ENCODE measurements around the gene MGAT1.
"Not testable (repeated sequence)": the region's sequence is repeated elsewhere in the genome, so short reads cannot be mapped to it uniquely, and the experiment has no call there.

DNA sequence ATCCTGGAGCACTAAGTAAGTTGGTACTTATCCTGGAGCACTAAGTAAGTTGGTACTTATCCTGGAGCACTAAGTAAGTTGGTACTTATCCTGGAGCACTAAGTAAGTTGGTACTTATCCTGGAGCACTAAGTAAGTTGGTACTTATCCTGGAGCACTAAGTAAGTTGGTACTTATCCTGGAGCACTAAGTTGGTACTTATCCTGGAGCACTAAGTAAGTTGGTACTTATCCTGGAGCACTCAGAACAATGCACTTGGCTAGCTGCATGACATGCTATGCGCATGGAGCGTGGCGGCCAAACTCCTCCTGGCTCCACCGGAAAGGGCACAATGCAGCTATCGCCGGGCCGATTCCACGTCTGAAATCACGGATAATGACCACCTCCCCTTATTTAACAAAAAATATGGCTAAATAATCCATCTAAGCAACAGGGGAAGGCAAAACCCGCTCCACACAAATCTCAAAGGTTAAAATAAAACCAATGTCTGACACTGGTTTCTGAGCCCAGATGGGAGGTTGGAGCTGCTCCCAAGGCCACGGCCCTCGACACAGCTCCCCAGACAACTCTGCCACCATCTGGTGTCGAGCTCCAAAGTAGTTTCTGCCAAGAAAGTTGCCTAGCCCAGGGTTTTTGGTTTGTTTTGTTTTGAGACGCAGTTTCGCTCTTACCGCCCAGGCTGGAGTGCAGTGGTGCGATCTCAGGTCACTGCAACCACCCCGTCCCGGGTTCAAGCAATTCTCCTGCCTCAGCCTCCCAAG is 13.8 kb downstream of the MGAT1 start:
- TF ChIP-seq, protein P1, sequence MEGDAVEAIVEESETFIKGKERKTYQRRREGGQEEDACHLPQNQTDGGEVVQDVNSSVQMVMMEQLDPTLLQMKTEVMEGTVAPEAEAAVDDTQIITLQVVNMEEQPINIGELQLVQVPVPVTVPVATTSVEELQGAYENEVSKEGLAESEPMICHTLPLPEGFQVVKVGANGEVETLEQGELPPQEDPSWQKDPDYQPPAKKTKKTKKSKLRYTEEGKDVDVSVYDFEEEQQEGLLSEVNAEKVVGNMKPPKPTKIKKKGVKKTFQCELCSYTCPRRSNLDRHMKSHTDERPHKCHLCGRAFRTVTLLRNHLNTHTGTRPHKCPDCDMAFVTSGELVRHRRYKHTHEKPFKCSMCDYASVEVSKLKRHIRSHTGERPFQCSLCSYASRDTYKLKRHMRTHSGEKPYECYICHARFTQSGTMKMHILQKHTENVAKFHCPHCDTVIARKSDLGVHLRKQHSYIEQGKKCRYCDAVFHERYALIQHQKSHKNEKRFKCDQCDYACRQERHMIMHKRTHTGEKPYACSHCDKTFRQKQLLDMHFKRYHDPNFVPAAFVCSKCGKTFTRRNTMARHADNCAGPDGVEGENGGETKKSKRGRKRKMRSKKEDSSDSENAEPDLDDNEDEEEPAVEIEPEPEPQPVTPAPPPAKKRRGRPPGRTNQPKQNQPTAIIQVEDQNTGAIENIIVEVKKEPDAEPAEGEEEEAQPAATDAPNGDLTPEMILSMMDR (IDR thresholded peaks at IDR 0.05; ENCODE audit: poor library complexity, severe bottlenecking) = not testable (repeated sequence)
- not testable (repeated sequence) for TF ChIP-seq EZH2 (IDR thresholded peaks at IDR 0.05; ENCODE audit: borderline replicate concordance, insufficient read depth, low read length, poor library complexity, severe bottlenecking); EP300 (conservative IDR thresholded peaks at IDR 0.05; ENCODE audit: poor library complexity, severe bottlenecking)
